Retina (tissue), 1 donor: ENCODE measurements around the gene PPP2R5C.

ENCODE experiments used
- DNase-seq: peaks from one replicate; pipeline ENCODE4 v3.0.0-alpha.2; 2016

PPP2R5C gene

DNA sequence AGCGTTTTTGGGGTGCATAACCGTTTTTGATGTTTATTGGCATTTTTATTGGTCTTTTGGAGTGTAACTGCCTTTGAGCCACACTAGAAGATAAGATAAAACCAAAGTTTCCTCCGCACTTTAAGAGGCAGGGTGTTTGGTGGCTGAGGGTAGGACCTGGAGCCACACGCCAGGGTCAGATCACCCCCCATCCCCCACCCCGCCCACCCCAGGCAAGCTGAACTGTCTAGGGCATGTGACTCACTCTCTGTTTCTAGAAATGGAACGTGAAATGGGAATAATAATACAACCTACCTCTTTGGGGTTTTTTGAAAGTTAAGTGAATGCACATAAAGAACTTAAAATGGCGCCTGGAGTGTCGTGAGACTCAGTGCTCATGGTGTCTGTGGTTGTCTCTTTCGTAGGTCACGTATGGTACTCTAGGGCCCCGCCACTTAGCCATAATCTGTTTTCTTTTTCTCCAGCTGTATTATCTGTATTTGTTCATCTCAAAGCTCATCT is 56.0 kb downstream of the PPP2R5C start:
- DNase-seq, result no peak

DNA sequence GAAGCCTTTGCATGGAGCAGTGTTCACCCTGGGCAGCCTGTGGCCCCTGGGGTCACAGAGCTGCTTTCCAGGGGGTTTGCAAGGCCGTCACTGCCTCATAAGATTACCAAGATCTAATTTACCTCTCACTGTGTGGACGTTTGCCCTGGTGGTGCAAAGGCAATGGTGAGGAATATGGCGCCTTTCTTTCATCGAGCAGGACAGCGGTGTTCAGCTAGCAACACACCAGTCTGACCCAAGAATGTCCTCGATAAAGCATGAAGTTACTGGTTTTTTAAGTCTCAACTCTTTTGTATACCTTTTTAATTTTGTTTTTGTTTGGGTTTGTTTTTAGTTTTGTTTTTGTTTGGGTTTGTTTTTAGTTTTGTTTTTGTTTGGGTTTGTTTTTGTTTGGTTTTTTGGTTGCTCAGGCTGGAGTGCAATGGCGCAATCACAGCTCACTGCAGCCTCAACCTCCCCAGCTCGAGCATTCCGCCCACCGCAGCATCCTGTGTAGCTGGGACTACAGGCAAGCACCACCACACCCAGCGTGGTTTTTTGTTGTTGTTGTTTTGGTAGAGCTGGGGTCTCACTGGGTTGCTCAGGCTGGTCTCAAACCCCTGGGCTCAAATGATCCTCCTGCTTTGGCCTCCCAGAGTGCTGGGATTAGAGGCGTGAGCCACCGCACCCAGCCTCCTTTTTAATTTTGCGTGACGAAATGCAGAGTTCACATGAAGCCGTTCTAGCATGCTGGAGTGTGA is 57.9 kb downstream of the PPP2R5C start:
- no peak for DNase-seq

DNA sequence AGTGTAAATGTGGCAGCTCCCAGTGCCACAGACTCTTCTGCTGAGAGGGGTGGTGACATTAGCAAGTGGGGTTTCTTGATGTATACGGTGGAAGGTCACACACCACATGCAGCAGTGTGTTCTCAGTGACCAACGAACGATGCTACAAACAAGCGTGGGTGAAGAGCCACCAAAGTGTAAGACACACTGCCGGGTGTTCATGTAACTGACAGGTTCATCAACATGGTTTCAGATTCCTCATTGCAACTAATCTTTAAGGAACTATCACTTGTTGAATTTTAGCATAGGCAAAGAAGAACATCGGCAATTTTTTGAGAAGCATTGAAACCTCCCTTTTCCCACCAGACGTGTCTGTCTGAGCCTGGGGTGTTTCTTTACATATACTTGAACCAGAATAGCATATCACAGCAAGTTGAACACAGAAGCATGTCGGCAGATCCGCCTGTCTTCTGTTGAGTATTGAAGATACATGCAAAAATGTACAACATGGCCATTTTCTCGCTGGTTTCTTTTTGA is 58.8 kb downstream of the PPP2R5C start:
- no peak for DNase-seq

DNA sequence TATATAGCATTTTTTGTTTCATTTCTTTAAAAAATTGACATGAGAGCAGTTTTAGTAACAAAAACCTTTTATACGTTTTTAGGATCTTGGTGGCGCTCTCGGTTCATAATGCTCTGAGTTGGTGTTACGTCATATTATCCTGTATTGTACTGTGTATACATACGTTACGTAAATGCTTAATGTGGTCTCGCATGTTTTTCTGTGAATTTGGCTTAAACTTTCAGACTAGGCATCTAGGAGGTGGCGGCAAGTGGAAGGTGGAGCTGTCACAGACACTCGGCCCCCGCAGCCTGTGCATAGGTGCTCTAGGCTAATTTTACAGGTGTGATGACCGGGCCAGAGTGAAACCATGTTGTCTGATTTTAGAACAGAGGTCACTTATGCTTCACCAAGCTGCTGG is 60.0 kb downstream of the PPP2R5C start:
- no peak for DNase-seq

DNA sequence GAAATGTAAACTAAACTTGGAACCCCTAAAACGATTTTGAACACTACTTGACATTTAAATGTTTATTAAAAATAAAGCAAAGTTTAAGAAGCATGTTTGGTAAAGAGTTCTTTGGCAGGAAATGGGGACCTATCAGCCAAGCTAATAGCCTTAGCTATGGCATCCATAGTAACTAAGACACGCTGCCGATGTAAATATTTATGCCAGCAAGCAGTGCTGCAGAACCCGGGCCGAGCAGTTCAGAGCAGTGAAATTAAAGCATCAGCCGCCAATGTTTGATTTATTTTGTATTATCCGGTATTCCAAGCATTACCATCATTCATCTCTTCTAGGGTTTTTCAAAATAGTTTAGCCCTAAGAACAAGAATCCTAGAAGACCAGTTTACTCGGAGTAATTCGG is 61.6 kb downstream of the PPP2R5C start:
- DNase-seq, result no peak

DNA sequence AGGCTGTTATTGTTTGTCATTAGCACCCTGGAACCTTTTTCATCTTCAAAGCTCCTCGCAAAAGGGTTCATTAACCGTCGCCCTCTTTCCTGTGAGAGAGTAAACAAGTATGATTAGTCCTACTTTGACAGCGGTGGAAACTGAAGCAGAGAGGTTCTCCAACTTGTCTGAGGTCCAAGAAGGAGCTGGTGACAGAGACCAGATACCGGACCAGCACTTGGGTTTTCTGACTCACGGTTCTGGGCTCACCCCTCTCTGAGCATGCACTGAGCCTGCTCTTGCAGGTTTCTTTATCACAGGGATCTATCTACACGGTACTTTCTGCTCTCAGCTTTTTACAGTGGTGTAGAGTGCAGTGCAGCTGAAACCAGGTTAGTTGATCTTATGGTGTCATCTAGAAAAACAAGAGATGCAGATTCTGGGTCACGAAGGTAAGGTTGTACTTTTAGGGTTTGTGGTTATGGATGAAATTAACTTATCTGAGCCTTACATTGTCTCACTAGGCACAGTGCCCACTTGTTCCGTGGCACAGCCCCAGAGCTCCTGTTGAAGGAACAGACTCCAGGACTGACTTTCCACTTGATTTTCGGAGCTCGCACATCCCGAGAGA is 62.1 kb downstream of the PPP2R5C start:
- no peak for DNase-seq

DNA sequence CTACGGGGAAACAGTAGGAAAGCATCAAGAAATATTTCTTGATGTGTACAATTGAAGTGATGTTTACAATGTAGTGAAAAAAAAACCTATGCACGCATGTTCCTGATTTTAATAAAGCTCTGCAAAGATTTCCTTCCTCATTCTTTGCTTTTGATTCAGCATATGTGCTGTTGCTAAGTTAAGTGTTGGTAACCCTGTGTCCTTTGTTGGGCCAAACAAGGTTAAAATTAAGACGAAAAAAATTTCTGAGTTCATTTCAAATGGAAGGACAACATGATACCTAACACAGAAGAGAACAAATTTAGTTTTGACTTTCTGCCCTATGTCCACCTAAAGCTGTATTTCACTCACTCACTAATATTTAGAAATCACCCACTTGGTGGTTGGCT is 62.8 kb downstream of the PPP2R5C start:
- no peak for DNase-seq

DNA sequence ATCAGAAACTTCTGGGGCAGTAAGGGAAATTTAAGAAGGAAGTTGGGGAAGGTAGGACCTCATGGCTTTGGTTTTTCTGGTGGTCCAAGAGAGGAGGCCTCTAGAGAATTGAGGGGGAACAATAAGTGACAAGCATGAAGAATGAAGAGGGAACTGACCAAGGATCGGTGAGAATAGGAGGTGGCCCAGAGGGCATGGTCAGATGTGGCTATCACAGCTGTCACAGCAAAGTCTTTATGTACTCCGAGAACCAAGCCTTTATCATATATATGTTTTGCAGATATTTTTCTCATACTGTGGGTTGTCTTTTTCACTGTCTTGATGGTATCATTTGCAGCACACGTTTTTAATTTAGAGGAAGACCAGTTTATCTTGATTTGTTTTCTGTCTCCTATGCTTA is 64.3 kb downstream of the PPP2R5C start:
- DNase-seq, result no peak

DNA sequence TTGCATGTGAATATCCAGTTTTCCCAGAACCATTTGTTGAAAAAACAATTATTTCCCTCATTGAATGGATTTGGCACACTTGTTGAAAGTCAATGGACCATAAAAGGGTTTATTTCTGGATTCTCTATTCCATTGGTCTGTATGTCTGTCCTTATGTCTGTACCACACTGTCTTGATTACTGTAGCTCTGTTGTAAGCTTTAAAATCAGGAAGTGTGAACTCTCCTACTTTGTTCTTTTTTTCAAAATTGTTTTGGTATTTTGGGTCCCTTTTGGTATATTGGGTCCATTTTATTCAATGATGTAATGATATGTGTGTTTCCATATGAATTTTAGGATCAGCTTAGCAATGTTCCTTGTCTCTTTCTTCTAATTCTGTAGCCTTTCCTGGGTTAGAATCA is 64.8 kb downstream of the PPP2R5C start:
- no peak for DNase-seq

DNA sequence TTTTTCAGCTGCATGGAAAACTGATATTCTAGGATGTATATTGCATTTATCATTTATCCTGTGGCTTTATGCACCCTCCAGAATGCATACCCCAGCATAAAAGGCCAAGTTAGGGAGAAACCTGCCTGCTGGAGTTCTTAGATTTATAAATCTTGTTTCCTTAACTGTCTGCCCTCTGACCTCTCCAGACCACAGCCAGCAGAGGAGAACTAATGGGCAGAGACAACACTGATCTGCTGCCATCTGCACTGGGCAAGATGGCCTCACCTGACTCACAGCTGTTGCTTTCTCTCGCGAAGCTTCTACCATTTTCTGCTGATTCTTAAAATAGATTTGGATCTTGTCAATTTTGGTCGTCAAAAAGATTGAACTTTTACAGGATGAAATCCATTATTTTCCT is 65.8 kb downstream of the PPP2R5C start:
- DNase-seq, result no peak

DNA sequence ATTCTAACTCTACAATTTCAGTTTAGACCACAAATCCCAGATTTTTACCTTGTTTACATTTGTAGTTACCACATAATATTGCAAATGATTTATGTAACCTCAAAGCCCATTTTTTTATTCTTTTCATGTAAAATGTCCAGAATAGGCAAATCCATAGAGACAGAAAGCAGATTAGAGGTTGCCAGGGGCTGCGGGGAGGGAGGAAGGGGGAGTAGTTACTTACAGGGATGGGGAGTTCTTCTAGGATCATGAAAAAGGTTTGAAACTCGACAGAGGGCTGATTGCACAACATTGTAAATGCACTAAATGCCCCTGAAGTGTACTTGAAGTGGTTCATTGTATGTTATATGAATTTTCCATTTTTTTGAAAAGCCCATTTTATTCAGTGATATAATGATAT is 66.5 kb downstream of the PPP2R5C start:
- no peak for DNase-seq

DNA sequence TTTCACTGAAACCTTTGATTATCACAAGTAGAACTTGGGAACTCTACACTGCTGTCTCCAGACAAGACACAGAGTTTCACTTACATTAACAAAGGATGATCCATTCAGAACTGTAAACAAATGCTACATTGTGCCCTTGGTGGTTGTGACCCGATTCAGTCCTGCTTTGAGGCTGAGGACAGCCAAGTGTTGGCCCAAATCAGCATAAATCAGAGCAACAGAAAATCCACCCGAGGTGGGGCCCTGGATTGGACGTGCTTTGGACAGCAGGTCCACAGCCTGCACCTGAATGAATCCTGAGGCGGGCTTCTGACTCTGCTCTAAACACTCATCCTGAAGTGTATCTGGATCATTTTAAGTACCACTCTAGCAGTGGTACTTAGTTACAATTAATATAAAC is 68.8 kb downstream of the PPP2R5C start:
- DNase-seq, result no peak

DNA sequence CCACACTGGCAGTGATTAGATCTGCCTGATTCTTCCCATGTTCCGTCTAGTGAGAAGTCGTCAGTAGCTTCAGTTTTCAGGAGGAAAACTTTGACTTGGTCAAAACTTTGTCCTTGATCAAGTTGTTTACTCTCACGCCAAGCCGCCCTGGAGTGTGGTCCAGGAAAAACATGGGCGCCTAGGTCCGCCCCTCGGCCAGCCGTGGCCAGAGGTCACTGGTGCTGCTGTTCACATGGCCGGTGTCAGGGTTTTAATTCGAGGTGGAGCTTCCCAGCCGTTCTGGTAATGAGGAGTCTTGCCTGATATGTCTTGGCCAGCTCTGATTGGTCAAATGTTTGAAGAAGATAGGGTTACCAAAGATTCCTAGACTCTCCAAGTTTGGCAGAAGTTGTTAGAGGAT is 71.5 kb downstream of the PPP2R5C start:
- no peak for DNase-seq

DNA sequence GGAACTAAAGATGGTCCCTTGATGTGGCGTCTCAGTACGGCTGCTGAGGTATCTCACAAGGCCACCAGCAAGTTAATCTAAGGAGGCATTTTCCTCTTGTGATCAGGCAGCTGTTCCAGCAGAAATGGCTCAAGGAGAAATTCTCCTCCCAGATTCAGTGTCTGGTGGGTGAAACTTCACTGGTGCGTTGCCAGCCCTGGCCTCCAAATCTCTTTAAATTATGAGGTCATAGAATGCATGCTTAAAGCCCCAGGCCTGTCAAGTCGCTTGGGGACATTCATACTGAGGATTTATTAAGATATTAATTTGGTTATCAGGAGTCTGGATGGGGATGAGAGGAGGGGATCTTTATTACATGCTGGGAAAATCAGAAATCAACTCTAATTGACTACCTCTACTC is 72.9 kb downstream of the PPP2R5C start:
- DNase-seq, result no peak

DNA sequence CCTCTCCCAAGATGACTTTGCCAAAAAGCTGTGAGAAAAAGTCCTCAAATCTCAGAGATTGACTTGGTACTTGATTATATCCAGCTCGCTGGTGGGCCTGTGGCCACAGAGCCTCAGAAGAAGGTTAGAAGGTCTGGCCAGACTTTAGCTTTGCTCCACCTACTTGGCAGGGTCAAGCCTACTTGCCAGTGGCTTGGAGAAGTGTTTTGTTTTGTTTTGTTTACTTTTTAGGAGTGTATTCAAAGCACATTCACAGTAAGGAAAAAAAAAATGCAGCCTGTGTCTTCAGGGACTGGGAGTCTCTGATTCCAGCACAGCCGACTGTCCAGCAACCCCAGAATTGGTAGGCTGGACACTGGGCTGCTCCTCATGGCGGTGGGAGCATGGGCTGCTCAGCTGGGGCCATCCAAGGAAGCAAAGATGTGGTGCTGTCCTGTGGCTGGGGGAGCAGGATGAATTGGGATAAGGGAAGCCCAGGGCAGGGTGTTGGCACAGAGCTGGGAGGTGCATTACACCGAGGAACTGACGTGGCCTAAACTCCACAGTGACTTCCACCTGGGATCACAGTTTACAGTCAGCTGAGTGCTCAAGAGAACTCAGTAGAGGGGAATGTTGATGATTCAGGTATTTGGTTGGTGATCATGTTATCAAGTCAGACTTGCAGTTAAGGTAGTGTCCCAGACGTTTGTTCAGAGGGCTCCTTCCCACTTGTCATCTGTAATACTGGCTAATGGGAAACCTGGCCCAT is 73.5 kb downstream of the PPP2R5C start:
- no peak for DNase-seq

DNA sequence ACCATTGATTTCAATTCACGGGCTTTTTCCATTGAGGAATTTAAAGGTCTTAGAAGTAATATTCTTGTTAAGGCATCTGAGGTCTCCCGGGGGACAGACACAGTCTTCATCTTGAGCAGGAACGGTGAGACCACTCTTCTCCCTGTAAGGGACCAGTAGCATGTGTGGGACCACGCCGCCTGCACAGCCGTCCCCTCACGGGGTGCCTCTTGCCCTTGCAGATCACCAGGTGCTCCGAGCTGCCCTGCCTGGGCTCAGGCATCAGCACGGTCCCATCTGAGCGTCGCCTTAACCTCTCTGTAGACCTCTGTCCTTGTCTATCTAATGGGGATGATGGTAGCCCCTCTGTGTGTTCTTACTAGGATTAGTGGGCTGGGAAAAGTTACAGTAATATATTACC is 74.1 kb downstream of the PPP2R5C start:
- no peak for DNase-seq

DNA sequence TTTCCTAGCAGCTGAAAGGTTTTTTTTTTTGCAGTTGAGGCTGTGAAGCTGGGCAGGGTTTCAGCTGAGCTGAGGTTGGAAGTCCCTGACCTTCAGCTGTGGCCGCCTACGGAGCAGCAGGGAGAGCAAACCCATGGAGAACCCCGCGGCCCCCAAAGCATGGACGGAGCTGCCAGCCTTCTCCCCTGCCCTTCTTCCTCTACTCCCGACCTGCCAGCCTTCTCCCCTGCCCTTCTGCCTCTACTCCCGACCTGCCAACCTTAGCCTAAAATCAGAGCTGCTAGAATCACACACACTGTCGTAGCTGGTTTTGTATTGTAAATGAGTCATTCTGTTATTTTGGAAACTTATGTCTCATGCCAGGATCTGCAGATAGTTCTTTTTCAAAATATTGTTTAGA is 74.6 kb downstream of the PPP2R5C start:
- no peak for DNase-seq

DNA sequence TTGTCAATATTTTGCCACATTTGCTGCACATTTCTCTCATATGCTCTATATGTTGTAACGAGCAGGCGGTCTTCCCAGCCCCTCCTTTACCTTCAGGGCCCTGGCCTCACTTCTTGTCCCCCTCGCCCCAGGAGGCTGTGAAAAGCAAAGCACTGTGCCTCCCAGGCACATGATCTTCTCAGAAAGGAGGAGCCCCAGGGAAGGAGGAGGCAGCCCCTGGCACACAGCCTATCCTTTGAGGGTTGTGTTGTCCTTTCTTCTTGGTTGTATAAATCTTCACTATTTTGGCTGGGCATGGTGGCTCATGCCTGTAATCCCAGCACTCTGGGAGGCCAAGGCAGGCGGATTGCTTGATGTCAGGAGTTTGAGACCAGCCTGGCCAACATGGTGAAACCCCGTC is 77.0 kb downstream of the PPP2R5C start:
- no peak for DNase-seq

DNA sequence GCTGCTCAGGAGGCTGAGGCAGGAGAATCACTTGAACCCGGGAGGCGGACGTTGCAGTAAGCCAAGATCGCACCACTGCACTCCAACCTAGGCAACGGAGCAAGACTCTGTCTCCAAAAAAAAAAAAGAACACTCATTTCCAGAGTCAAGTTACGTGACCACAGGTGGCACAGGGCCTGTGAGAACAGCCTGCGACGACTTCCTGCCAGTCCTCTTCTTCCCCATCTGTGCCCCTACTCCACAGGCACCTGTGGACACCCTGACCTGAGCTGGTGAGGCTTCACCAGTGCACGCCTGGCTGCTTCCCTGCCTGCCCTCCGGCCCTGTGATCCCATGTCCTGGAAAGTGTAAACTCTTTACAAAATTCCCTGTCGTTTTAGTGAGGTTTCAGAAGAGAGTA is 77.7 kb downstream of the PPP2R5C start:
- no peak for DNase-seq

DNA sequence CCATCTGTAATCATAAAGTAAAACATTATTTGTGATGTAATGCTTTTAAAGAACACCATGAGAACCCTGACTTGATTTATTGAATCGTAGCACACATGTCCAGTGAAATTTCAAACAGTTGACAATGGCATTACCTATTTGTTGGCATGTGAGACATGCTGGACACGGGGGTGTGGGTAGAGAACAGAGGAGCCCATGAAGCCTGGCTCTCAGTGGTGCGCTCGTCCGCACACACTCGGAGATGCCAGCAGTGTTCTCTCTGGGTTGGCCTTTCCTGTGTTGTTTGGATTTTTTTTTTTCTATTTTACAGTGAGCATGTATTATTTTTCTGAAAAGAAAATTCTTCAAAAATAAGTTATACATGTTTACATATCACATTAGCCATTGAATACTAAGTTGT is 78.2 kb downstream of the PPP2R5C start:
- DNase-seq, result no peak

DNA sequence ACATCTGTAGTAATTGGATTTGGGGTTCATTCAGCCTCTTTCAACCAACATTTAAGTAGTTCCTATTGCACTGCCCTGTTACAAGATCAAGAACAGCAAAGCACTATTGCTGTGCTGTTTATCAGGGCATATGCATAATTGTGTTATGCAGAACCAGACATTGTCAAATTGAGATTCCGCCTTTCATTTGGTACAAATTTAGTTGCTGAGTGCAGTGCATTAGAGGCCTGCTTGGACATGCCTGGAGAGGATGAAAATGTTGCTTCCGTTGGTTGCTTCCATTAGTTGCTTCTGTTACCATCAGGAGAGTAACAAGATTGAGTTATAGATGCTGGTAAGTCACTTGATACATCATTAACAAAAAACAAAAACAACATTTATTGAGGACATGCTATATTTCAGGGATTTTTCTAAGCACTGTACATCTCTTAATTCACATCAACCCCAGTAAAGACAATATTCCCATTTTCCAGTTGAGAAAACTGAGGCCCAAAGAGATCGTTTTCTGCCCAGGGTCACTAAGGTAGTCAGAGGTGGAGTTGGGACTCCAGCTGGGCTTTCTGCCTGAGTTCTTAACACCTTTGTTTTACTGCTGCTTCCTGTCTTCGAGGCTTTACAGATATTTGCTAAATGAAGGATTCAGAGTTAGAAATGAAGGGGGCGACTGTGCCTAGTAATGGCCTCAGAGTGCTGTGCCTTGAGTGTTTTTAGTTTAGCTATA is 79.3 kb downstream of the PPP2R5C start:
- no peak for DNase-seq

DNA sequence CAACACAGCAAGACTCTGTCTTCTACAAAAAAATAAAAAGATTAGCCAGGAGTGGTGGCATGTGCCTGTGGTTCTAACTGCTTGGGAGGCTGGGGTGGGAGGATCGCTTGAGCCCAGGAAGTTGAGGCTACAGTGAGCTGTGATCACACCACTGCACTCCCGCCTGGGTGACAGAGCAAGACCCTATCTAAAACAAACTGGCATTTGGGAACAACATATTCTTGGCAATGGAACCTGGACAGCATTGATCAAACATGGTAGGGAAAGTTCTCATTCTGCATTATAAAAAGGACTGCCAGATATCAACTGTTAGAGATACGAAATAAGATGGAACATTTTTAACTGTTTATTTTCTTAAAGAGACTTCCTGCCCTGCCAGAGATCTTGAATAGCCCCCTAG is 81.5 kb downstream of the PPP2R5C start:
- no peak for DNase-seq

DNA sequence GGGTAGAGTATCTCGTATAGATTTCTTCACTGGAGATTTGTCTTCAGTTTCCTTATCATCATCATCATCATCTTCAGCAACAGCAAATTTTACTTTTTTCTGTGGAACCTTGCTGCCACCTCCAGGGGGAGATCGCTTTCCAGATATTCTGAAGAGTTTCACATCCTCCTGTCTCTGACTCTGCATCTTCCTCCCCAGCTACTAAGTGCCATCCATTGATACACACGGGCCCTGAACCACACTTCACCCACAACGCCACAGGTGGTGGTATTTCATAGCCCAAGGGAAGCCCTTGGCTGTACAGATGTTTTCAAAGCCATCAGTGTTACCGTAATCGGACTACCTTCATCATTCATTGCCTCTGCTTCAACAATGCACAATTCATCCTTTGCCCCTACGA is 82.2 kb downstream of the PPP2R5C start:
- DNase-seq, result no peak
